Stimulated activated memory B cell treated with anti-CD40 and anti-IgM and Interleukin-4, amounts not matched to agents 10 μg/mL and 1 μg/mL and 100 μg/mL, for 72 hours (primary cell): ENCODE data around the gene DNAJC9.
"Not testable (repeated sequence)": the region's sequence is repeated elsewhere in the genome, so short reads cannot be mapped to it uniquely, and the experiment has no call there.

Source experiments
- ATAC-seq: fragments of 150-1000 bp; cut with Tn5 transposase; 2 replicates; pipeline ENCODE4 v1.10.0; 2021
- H3K27ac Mint-ChIP-seq: one replicate; pipeline ENCODE4 v1.8.0; 2022; ENCODE audit warnings: mild to moderate bottlenecking, mixed read lengths
- H3K27me3 Mint-ChIP-seq: one replicate; pipeline ENCODE4 v1.8.0; 2022; ENCODE audit warnings: mixed read lengths
- H3K36me3 Mint-ChIP-seq: one replicate; pipeline ENCODE4 v1.8.0; 2022; ENCODE audit warnings: mixed read lengths
- H3K4me1 Mint-ChIP-seq: one replicate; pipeline ENCODE4 v1.8.0; 2022; ENCODE audit warnings: mixed read lengths
- H3K4me3 Mint-ChIP-seq: one replicate; pipeline ENCODE4 v1.8.0; 2022; ENCODE audit warnings: mild to moderate bottlenecking, moderate library complexity, mixed read lengths
- H3K9me3 Mint-ChIP-seq: one replicate; pipeline ENCODE4 v1.8.0; 2022; ENCODE audit warnings: mixed read lengths

The DNAJC9 gene

DNA sequence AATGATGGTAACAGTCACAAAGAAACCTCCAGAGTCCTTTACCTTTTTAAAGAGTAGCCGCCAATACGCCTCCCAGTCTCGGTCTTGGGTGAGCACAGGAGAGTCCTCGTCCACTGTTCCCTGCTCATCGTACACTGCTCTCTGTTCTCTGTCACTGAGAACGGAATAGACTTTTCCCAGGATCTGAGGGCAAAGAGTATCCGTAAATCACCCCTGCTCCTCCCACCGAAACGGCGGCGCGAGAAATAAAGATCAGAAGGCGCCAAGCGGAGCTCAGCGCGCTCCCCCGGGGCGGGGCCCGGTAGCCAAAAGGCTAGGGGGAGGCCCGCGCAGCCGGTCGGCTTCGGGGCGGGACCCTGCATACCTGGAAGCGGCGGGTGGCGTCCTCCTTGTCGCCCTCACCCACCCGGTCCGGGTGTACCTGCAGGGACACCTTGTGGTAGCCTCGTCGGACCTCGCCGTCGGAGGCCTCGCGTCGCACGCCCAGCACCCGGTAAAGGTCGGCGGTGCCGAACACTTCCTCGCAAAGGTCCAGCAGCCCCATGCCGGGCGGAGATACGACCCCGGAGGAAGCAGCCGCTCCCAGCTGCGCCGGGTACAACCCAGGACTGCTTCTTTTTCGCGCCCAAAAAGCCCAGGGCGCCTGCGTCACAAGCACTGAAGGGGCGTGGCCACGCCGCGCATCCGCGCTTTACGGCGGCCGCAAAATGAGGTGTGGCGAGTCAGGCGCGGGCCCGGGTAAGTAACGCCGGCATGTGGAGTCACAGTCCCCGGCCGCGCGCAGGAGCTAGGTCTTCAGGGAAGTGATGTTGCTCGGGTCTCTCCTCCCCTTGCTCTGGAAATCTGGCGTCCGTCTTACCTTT, at the start of gene DNAJC9:
DNAJC9 (minus strand) TSS at position 610 of the 863 bp plus-strand sequence; CDS start at position 544, 66 bp downstream.
- Mint-ChIP-seq H3K36me3 (peaks cover 40% of the 10 kb centered on the region), H3K27ac (peak within 1 kb of the TSS; percentile 95), H3K4me3 (peak within 1 kb of the TSS; percentile 94), H3K9me3 (no peaks in the 10 kb centered on the region), H3K4me1 (peaks cover 70% of the 10 kb centered on the region), H3K27me3 (no peaks in the 10 kb centered on the region)
- peak; percentile 95 for ATAC-seq

DNA sequence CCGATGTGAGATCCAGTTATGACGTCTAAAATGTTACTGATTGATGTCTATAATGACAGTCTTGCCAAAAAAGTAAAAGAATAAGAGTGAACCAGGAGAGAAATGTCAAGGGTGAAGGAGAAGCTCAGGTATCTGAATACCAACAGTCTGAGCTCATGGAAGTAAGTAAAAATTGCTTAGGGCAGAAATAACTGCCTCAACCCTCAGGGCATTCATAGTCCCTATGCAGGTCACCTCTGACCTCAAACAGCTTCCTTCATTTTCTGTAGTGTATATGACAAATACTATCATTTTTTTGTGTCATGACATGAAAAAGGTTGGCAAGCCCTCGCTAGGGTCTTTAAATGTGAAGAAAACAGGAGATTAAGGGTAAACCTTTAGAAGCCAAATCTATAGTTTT, 46.4 kb upstream of the DNAJC9 start:
- H3K27me3 Mint-ChIP-seq, result no peaks in the 10 kb centered on the region
- no peak overlapping the region for H3K4me3 Mint-ChIP-seq
- peaks cover 6% of the 10 kb centered on the region for H3K9me3 Mint-ChIP-seq
- no peak overlapping the region for H3K27ac Mint-ChIP-seq
- ATAC-seq, result no peak
- H3K36me3 Mint-ChIP-seq, result peaks cover 22% of the 10 kb centered on the region
- H3K4me1 Mint-ChIP-seq, result no peaks in the 10 kb centered on the region

DNA sequence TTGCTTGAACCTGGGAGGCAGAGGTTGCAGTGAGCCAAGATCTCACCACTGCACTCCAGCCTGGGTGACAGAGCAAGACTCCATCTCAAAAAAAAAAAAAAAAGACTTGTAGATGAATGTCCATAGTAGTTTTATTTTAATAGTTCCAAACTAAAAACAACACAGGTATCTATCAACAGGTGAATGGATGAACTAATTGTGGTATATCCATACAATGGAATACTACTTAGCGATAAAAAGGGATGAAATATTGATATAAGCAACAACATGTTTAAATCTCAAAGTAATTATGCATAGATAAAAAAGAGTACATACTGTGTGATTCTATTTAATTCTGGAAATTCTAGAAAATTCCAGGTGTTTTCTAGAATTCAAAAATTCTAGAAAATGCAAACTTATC, 42.9 kb upstream of the DNAJC9 start:
- ATAC-seq, result no peak
- Mint-ChIP-seq H3K27me3 (no peaks in the 10 kb centered on the region), H3K36me3 (peaks cover 16% of the 10 kb centered on the region), H3K27ac (no peak overlapping the region), H3K4me3 (no peak overlapping the region), H3K9me3 (peaks cover 6% of the 10 kb centered on the region), H3K4me1 (peaks cover 6% of the 10 kb centered on the region)

DNA sequence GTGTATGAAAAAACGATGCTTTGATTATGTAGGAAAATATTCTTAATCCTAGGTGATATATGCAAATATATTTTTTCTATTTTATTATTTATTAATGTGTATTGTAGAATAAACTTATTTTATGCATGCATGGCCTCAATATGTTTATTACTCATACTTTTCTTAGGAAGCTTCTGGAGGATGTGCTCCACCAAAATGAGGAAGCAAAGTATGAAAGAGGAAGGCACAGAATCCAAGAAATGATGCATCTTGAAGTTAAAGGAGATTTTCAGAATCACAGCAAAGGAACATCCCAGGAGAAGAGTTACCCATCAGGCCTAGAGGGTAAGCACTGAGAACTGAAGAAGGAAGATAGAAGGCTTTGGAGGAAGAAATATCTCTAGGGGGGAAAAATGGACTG, 40.4 kb upstream of the DNAJC9 start:
- no peaks in the 10 kb centered on the region for H3K27me3 Mint-ChIP-seq
- no peak overlapping the region for H3K27ac Mint-ChIP-seq

GRCh38 chr10:73281097-73281496, 34.0 kb upstream of the DNAJC9 start:
- H3K27me3 Mint-ChIP-seq, result no peaks in the 10 kb centered on the region

More for the DNA sequence above, 40.4 kb upstream of the DNAJC9 start:
- no peak overlapping the region for H3K4me3 Mint-ChIP-seq
- peaks cover 6% of the 10 kb centered on the region for H3K9me3 Mint-ChIP-seq
- H3K36me3 Mint-ChIP-seq, result peaks cover 16% of the 10 kb centered on the region
- ATAC-seq, result no peak
- H3K4me1 Mint-ChIP-seq, result peaks cover 6% of the 10 kb centered on the region

DNA sequence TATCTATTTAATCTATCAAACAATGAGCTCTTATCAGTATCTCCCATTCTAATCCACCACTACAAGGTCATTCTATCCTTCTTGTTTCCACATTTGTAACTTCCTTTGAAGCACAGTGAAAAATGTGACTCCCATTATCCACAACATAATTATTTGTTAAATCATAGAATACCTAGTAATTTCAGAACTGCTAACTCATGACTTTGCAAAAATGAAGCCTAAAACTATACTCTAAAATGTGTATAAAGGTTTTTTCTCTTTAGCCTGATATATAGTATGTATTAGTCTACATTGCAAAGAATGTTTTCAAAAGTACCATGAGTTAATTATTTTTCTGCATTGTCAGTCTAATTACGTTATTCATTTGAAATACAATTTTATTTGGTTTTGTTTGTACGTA, 17.4 kb upstream of the DNAJC9 start:
- no peaks in the 10 kb centered on the region for H3K9me3 Mint-ChIP-seq
- ATAC-seq, result no peak
- no peak overlapping the region for H3K4me3 Mint-ChIP-seq
- H3K36me3 Mint-ChIP-seq, result no peaks in the 10 kb centered on the region
- H3K27me3 Mint-ChIP-seq, result no peaks in the 10 kb centered on the region
- H3K27ac Mint-ChIP-seq, result no peak overlapping the region
- H3K4me1 Mint-ChIP-seq, result peaks cover 7% of the 10 kb centered on the region

More at GRCh38 chr10:73281097-73281496, 34.0 kb upstream of the DNAJC9 start:
- ATAC-seq, result no peak
- Mint-ChIP-seq H3K4me3 (no peak overlapping the region), H3K9me3 (no peaks in the 10 kb centered on the region), H3K4me1 (peaks cover 7% of the 10 kb centered on the region), H3K36me3 (no peaks in the 10 kb centered on the region), H3K27ac (no peak overlapping the region)

DNA sequence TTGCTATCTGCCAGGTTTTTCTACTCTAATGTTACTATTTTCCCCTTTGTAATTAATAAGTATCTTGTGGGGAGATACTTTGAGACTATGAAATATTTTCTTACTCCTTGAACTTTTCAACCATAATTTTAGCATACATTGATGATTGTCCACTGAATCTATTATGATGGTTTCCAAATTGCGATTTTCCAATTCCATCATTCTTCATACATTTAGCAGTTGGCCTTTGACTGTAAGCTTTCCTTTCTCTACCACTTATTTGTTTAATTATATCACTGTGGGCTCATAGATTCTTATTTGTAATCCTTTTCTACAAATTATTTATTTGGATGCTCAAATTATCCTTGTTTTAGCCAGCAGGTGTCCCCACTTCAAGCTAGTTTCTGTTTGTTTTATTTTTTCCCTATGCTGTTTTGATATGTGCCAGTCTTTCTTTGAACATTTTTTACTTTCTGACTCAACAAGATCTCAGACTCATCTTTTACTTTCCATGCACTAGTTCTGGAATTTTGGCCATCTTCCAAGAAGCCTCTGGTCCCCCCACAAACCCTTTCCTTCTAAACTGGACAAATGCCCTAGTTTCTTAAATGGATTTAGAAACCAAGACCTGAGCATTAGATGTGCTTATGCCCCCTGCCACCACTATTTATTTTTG, 16.8 kb upstream of the DNAJC9 start:
- no peaks in the 10 kb centered on the region for H3K27me3 Mint-ChIP-seq
- no peak overlapping the region for H3K4me3 Mint-ChIP-seq
- no peak overlapping the region for H3K27ac Mint-ChIP-seq
- H3K36me3 Mint-ChIP-seq, result no peaks in the 10 kb centered on the region
- peaks cover 7% of the 10 kb centered on the region for H3K4me1 Mint-ChIP-seq
- H3K9me3 Mint-ChIP-seq, result peaks cover 2% of the 10 kb centered on the region
- ATAC-seq, result no peak

- H3K27ac Mint-ChIP-seq, result no peak overlapping the region
- no peak for ATAC-seq
- H3K4me3 Mint-ChIP-seq, result no peak overlapping the region
- peaks cover 7% of the 10 kb centered on the region for H3K4me1 Mint-ChIP-seq
- H3K9me3 Mint-ChIP-seq, result peaks cover 4% of the 10 kb centered on the region
- H3K36me3 Mint-ChIP-seq, result no peaks in the 10 kb centered on the region
- no peaks in the 10 kb centered on the region for H3K27me3 Mint-ChIP-seq
Observed at GRCh38 chr10:73262880-73263555, 16.0 kb upstream of the DNAJC9 start.

DNA sequence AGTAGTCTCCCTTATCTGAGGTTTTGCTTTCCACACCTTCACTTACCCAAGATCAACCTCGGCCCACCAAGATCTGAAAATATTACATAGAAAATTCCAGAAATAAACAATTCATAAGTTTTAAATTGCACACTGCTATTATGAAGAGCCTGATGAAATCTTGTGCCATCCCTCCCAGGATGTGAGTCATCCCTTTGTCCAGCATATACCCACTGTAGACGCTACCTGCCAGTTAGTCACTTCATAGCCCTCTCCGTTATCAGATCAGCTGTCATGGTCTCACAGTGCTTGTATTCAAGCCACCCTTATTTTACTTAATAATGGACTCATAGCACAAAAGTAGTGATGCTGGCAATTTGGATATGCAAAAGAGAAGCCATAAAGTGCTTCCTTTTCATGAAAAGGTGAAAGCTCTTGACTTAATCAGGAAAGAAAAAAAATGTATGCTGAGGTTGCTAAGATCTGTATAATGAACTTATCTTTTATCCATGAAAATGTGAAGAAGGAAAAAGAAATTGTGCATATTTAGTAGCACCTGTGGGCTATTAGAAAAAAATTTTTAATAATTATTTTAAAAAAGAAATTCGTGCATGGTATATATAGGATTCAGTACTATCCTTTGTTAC, 15.2 kb upstream of the DNAJC9 start:
- Mint-ChIP-seq H3K36me3 (no peaks in the 10 kb centered on the region), H3K4me3 (no peak overlapping the region), H3K9me3 (peaks cover 4% of the 10 kb centered on the region), H3K27me3 (no peaks in the 10 kb centered on the region), H3K4me1 (peaks cover 7% of the 10 kb centered on the region), H3K27ac (no peak overlapping the region)
- ATAC-seq, result no peak

DNA sequence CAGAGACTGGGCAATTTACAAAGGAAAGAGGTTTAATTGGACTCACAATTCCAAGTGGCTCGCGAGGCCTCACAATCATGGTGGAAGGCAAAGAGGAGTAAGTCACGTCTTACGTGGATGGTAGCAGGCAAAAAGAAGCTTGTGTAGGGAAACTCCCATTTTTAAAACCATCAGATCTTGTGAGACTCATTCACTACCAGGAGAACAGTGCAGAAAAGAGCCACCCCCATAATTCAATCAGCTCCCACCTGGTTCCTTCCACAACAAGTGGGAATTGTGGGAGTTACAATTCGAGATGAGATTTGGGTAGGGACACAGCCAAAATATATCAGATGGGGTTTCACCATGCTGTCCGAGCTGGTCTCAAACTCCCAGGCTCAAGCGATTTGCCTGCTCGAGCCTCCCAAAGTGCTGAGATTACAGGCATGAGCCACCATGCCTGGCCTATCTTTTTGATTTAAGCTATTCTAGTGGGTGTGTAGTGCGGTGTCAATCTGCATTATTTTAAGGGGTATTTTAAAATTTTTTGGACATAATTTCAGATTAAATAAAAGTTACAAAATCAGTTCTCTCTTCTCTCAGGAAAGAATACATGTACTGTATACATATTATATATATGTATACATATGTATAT, 14.4 kb upstream of the DNAJC9 start:
- ATAC-seq, result no peak
- H3K27ac Mint-ChIP-seq, result no peak overlapping the region

GRCh38 chr10:73258612-73259011, 11.6 kb upstream of the DNAJC9 start:
- not testable (repeated sequence) for H3K36me3 Mint-ChIP-seq, H3K9me3 Mint-ChIP-seq, H3K4me1 Mint-ChIP-seq, ATAC-seq, H3K4me3 Mint-ChIP-seq, H3K27ac Mint-ChIP-seq, H3K27me3 Mint-ChIP-seq

More for the DNA sequence above, 14.4 kb upstream of the DNAJC9 start:
- H3K4me3 Mint-ChIP-seq, result no peak overlapping the region
- H3K36me3 Mint-ChIP-seq, result no peaks in the 10 kb centered on the region
- peaks cover 7% of the 10 kb centered on the region for H3K4me1 Mint-ChIP-seq
- H3K27me3 Mint-ChIP-seq, result no peaks in the 10 kb centered on the region
- peaks cover 4% of the 10 kb centered on the region for H3K9me3 Mint-ChIP-seq

GRCh38 chr10:73253225-73253555, 6.1 kb upstream of the DNAJC9 start:
- ATAC-seq, result peak; percentile 18
- Mint-ChIP-seq H3K27ac (peak overlapping the region; percentile 95), H3K36me3 (peaks cover 17% of the 10 kb centered on the region), H3K27me3 (no peaks in the 10 kb centered on the region), H3K9me3 (no peaks in the 10 kb centered on the region), H3K4me3 (peak overlapping the region; percentile 97), H3K4me1 (peaks cover 34% of the 10 kb centered on the region)

GRCh38 chr10:73252445-73253224, 5.6 kb upstream of the DNAJC9 start, which contains the start of gene MRPS16:
Gene MRPS16 (minus strand): TSS chr10:73252644. CDS start chr10:73252482, 162 bp downstream.
- peak; percentile 95 for ATAC-seq
- H3K27me3 Mint-ChIP-seq, result no peaks in the 10 kb centered on the region
- peaks cover 40% of the 10 kb centered on the region for H3K4me1 Mint-ChIP-seq
- H3K27ac Mint-ChIP-seq, result peak within 1 kb of the TSS; percentile 95
- H3K4me3 Mint-ChIP-seq, result peak within 1 kb of the TSS; percentile 97
- no peaks in the 10 kb centered on the region for H3K9me3 Mint-ChIP-seq
- peaks cover 17% of the 10 kb centered on the region for H3K36me3 Mint-ChIP-seq
